Measurements from ENCODE around the gene CEP126.

Gene CEP126, protein sequence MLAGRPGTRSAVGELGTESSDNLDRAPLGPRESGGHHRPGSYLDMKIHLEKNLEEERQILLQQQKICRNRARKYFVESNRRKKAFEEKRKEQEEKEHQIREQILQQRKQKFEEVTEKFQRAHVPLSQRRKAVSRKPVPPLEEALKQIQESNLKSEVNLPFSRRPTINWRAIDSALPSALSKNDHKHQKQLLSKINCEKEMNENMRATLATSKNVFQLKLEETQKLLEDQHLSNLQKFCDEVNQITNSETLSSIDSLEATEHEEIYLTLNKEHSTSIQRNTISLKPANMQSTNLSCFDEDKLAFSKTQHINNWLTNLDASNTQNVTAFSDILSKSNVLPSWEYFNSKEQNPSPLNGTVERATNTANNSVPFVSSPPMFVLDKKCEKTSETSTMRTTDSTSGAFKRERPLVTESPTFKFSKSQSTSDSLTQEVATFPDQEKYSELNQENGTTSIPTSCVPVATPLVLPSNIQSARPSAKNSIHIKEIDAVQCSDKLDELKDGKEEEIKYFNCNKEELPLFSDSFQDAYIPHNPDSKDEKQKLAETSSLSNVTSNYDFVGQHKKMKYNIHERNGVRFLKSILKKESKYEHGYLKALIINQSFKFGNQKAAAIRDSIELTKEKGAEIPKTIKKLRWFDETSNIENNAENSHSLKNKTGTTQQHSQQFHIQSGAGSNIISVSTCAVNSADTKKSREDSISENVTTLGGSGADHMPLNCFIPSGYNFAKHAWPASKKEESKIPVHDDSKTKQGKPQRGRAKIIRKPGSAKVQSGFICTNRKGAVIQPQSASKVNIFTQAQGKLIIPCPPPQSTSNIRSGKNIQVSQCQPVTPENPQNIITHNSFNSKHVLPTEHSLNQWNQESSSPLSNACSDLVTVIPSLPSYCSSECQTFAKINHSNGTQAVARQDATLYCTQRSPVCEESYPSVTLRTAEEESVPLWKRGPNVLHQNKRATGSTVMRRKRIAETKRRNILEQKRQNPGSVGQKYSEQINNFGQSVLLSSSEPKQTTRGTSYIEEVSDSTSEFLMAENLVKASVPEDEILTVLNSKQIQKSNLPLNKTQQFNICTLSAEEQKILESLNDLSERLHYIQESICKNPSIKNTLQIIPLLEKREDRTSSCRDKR

DNA sequence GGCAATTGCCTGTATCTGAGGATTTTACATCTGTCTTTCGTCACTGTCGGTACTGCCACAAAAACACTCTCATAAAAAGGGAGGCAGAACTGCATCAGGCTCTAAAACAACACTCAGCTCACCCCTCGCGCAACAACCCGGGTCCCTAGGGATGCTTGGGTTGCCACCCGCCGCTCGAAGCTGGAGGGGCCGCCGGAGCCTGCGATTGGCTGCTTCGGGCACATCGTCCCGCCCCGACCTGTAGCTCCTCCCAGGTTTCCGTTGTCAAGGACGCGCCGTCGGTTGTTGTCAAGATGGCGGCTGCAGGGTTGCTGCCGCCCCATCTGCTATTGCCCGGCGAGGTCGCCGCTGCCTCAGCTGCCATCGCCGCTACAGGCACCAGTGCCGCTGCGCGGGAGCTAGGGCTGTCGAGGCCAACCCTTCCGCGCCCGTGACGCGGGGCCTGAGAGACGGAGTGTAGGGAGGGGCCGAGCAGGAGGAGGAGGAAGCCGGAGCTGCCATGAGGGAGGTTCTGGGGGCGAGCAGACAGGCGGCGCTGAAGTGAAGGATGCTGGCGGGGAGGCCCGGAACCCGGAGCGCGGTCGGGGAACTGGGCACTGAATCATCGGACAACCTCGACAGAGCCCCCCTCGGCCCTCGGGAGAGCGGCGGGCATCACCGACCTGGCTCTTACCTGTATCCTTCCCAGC is at the start of gene CEP126:
Gene CEP126, plus strand, starts transcription at position 273 of the 689 bp plus-strand sequence. Its CDS starts 275 bp downstream, at position 548.
- DNase-seq (ENCODE audit: low read depth in 2 of 2): peak; percentile 81 to 82

GRCh38 chr11:101866619-101867491 is 48.0 kb upstream of the CEP126 start:
- no peak for DNase-seq (ENCODE audit: low read depth in 2 of 2)

DNA sequence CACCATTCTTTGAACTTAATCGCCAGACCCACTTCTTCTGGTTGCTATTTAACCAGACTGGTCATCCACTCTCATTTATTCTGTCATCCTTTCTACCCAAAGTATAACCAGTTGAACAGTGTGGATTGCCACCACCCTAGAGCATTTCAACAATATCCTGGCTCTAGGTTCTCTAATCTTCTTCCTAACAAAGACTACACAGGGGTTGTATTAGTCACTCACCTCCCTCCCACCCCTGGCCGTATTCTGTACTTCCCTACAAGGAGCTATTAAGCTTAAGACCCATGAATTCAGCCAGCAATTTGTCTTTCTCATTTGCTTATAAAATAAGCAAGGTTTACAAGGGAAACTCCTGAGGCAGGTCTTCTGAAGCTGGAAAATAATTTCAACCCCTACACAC is 46.9 kb upstream of the CEP126 start:
- DNase-seq (ENCODE audit: low read depth in 2 of 2): no peak

DNA sequence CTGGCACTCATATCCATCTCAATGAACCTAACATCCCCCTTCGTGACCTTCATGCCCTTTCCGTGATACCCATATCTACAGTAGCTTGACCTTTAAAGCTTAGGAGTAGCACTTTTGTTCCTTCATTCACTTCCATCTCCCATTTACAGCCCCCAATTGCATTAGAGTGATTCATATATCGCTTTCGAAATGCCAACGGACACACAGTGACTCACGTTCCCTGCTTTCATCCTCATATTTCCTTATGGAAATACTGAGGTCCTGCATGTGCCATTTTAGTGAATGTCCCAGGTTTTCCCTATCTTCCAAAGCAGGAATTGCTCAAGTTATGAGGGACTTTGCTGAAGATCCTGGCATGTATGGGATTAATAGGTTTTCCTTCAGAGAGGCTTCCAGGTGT is 44.3 kb upstream of the CEP126 start:
- no peak for DNase-seq (ENCODE audit: low read depth in 2 of 2)

DNA sequence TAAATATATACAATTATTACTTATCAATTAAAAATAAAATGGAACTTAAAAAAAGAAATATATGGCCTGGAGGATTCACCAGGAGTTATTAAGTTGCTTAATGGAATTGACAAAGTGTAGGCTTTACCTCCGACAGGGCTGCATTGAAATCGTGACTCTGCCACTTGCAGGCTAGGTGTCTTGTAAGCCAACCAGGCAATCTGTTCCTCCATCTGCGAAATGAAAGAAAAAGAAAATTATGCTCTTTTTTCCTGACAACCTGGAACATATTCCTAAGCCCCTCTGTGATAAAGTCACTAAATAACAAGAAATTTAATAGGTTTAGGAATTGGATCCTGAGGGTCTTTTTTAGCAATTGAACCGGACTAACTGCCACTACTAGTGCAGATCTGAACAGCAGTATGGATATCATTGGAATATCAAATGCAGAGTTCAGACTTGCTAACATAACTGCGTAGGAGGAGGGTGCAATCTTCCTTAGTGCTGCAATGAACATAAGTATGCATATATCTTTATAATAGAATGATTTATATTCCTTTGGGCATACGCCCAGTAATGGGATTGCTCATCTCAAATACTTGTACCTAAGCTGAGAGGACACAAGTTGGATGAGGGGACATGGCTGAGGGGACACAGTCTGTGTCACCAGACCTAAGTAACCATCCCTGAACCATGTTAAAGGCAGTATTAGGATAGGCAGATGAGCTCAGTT is 42.5 kb upstream of the CEP126 start:
- no peak for DNase-seq (ENCODE audit: low read depth in 2 of 2)

DNA sequence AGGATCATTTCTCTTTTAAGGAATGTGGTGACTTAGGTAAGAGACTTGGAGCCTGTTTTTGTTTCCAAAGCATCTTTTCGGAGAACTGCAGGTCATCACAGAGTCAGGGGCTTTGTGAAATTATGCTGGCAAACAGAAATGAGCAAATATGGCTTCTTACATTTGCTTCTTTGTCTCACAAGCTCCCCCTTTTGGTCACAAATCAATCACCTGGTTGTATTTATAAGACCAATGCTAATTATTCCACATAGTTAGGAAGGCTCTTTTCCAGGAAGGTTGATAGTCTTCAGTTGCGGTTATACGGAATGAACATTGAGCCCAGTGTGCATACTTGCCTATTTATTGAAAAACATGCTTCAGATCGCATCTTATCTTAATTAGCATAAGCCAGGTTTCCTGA is 34.6 kb upstream of the CEP126 start:
- no peak for DNase-seq (ENCODE audit: low read depth in 2 of 2)

DNA sequence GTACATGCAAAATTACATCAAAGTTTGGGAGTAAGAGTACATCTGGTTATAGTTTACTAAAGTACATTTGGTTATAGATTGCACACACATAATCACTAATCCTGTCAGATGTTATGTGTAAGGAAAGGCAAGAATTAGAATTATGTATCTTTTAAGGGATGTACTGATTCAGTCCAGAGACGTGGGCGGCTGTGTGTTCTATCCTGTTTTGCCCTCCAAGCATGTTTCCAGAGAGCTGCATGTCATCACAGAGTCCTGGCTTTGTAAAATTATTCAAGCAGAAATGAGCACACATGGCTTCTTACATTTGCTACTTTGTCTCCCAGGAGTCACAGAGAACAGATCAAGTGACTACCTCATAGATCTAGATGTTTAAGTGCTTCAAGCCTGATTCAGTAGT is 33.2 kb upstream of the CEP126 start:
- DNase-seq (ENCODE audit: low read depth in 2 of 2): no peak

DNA sequence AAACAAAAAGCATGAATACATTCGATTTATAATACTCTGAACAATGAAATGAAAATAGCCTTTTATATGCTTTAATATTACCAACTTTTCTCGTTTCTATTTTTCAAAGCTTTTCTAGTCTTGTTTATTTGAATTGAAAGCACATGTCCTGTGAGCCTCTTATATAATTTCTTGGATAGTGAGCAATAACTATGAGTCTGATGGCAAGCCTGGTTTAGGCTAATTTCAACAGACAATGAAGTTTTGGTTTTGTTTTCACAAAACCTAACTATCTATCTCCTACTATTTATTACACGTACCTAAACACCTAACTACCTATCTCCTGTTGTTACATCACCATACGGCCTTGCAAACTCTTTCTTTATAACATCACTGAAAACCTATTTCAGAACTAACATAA is 29.2 kb upstream of the CEP126 start:
- DNase-seq (ENCODE audit: low read depth in 2 of 2): no peak

GRCh38 chr11:101889767-101890166 is 25.0 kb upstream of the CEP126 start:
- no peak for DNase-seq (ENCODE audit: low read depth in 2 of 2)

DNA sequence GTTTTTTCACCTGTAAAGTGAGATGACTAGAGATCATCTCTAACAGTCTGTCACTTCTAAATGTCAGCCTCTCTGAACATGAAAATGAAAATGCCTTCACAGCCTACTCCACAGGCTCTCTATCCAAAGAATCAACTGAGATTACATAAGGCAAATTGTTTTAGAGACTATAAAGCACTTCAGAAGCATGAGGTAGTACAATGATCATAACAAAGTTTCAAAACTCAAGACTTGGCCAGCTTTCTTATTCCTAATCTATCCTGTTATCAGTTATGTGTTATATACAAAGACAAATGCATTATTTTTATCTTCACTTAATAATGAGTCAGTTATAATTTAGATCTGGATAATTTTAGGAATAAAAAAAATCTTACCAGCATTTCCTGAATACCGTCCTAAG is 20.3 kb upstream of the CEP126 start:
- no peak for DNase-seq (ENCODE audit: low read depth in 2 of 2)

DNA sequence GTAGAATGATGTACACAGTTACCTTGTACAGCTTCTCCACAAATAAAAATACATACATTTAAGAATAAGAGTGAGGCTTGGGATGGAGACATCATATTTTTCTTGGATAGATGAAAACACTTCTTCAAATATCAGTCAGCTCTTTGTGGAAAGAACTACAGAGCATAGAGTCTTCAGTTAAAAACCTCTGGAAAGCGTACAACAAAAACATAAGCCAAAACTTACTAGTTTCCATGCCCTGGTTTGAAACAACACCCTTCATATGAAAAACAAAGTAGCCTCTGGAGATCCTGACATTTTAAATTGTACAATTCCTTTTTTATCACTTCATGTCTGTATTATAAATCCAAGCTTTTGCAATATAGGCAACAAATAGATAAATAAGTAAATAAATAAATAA is 7.0 kb upstream of the CEP126 start:
- DNase-seq (ENCODE audit: low read depth in 2 of 2): no peak

- no peak for DNase-seq (ENCODE audit: low read depth in 2 of 2)
These were observed 5.7 kb upstream of the CEP126 start for GRCh38 chr11:101909087-101909486.

DNA sequence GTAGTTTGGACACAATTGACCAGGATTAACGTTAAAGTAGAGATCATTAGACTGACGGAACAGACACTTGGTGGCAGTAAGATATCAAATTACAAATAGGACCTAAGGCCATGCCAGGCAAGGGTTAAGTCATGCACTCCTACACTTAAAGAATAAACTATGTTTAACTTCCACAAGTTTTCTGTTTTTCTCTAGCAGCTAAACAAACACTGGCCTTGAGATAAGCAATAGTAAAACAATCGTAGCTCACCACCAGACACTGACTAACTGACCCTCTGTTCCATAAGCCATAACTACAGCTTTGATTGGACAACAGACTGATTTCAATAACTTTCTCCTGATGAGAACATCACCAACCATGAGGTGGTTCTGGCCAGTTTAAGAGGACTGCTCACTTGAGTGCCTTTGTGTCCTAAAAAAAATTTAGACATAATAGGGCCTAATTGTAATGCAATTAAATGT is 2.0 kb upstream of the CEP126 start:
- DNase-seq (ENCODE audit: low read depth in 2 of 2): no peak

- DNase-seq (ENCODE audit: low read depth in 2 of 2): no peak
These were observed 1.2 kb upstream of the CEP126 start for GRCh38 chr11:101913656-101914055.

- DNase-seq (ENCODE audit: low read depth in 2 of 2): no peak
These were observed 471 bp upstream of the CEP126 start for GRCh38 chr11:101914341-101914737.

GRCh38 chr11:101915791-101916291 is 1.0 kb downstream of the CEP126 start:
- DNase-seq (ENCODE audit: low read depth in 2 of 2): no peak

DNA sequence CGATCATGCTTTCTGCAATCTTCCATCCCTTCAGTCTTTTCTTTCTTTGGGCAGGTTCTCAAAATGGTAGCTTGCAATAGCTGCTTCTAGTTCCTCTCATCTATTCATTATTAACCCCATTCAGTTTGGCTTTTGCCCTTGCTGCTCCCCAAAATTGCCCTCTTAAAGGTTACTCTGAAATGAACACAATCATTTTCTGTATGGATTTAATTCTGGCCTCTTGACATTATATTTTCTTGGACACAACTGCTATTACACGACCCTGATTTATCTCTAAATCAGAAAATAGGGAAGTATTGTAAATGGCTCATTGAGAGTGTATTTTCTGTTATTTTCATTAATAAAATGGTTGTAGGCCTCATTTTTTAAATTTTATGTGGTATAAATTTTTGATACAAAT is 1.6 kb downstream of the CEP126 start, which contains the start of gene ANGPTL5:
Gene ANGPTL5, minus strand, starts transcription at position 101 of the 400 bp plus-strand sequence. CDS start 8,613 bp downstream, outside the sequence.
- DNase-seq (ENCODE audit: low read depth in 2 of 2): no peak

GRCh38 chr11:101917226-101917625 is 2.4 kb downstream of the CEP126 start:
- DNase-seq (ENCODE audit: low read depth in 2 of 2): no peak

GRCh38 chr11:101920992-101921391 is 6.2 kb downstream of the CEP126 start:
- DNase-seq (ENCODE audit: low read depth in 2 of 2): no peak

DNA sequence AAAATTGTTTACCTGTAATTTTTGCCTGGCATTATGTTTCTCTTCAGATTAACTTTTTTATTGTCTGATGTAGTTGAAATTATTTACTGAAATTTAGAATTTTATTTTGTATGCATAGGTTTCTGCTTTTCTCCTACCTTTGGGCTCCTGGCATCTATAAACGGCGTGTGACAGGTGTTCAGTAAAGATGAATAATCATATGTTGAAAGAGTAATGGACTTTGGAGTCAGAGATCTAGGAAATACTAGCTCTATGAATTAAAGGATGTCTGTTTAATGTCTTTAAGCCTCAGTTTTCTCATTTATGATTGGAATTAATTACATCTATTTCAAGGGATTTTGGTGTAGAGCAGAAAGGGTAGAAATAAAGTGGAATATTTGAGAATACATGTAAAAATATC is 8.7 kb downstream of the CEP126 start:
- DNase-seq (ENCODE audit: low read depth in 2 of 2): no peak

All from stimulated activated CD8-positive, alpha-beta memory T cell treated with anti-CD3 and anti-CD28 coated beads, Interleukin-15, amount 100 ng/mL, for 4 hours (primary cell).